ENCODE results near the gene KRTAP5-9.
"Not testable (repeated sequence)": the region's sequence is repeated elsewhere in the genome, so short reads cannot be mapped to it uniquely, and the experiment has no call there.

Gene KRTAP5-9

DNA sequence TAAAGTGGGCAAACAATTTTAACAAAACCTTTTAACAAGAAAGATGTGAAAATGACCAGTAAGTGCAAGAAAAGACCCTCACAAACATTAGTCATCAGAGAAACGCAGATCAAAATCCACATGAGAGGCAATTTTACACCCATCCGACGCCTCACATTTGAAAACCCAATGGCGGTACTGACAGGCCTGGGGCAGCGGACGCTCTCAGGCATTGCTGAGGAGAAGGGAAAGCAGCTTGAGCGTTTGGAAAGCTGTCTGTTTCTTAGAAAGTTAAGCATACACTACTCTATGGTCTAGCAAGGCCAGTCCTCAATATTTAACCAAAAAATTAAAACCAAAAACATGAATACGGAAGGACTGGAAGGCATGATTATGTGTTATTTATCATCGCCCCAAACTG is 12.4 kb upstream of the KRTAP5-9 start:
- no peak overlapping the region for H2AFZ ChIP-seq (ENCODE audit: low read depth, low read length, severe bottlenecking)

DNA sequence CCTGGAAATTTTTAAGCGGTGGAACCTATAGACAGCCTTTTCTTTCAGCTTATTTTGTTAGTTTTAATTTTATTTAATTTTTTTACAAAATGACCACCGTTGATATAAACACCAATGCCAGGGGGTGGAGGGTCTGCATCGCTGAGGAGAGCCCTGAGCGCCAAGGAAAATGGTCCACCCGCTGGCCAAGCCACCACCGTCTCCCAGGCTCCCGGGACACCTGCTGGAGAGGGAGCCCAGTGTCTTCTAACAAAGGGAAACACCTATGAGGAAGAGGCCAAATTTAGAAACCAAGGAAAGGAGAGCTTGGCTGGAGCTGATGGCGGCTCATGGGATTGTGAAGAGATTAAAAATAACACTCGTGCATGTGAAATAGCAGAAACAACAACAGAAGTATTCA is 10.7 kb upstream of the KRTAP5-9 start:
- TF ChIP-seq EZH2phosphoT487 (conservative IDR thresholded peaks at IDR 0.05; ENCODE audit: low read length), result no peak
- TF ChIP-seq, protein P1, sequence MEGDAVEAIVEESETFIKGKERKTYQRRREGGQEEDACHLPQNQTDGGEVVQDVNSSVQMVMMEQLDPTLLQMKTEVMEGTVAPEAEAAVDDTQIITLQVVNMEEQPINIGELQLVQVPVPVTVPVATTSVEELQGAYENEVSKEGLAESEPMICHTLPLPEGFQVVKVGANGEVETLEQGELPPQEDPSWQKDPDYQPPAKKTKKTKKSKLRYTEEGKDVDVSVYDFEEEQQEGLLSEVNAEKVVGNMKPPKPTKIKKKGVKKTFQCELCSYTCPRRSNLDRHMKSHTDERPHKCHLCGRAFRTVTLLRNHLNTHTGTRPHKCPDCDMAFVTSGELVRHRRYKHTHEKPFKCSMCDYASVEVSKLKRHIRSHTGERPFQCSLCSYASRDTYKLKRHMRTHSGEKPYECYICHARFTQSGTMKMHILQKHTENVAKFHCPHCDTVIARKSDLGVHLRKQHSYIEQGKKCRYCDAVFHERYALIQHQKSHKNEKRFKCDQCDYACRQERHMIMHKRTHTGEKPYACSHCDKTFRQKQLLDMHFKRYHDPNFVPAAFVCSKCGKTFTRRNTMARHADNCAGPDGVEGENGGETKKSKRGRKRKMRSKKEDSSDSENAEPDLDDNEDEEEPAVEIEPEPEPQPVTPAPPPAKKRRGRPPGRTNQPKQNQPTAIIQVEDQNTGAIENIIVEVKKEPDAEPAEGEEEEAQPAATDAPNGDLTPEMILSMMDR (IDR thresholded peaks at IDR 0.05; ENCODE audit: insufficient read depth, low read length, poor library complexity, severe bottlenecking), result no peak
- Histone ChIP-seq H3K4me2 (ENCODE audit: low read depth, low read length, poor library complexity, severe bottlenecking) (no peak overlapping the region), H3K36me3 (ENCODE audit: low read length) (no peaks in the 10 kb centered on the region), H3K4me3 (ENCODE audit: insufficient read depth, low read length, poor library complexity, severe bottlenecking) (no peak overlapping the region), H3K9me3 (ENCODE audit: insufficient read depth, low read length) (no peaks in the 10 kb centered on the region), H3K9ac (ENCODE audit: low read length) (no peak overlapping the region), H3F3A (ENCODE audit: insufficient read depth) (no peaks in the 10 kb centered on the region), H3K27ac (ENCODE audit: low read depth, low read length) (no peak overlapping the region), H4K20me1 (ENCODE audit: low read depth, low read length) (no peaks in the 10 kb centered on the region), H2AFZ (ENCODE audit: low read depth, low read length, severe bottlenecking) (no peak overlapping the region), H3K79me2 (ENCODE audit: insufficient read depth, low read length) (no peaks in the 10 kb centered on the region), H3K9me2 (replicated peaks; ENCODE audit: insufficient read depth, low read length) (no peaks in the 10 kb centered on the region), H3K27me3 (ENCODE audit: low read length) (no peaks in the 10 kb centered on the region)

More for the DNA sequence above, 12.4 kb upstream of the KRTAP5-9 start:
- Histone ChIP-seq H3K4me2 (ENCODE audit: low read depth, low read length, poor library complexity, severe bottlenecking) (no peak overlapping the region), H3K79me2 (ENCODE audit: insufficient read depth, low read length) (no peaks in the 10 kb centered on the region), H3K4me3 (ENCODE audit: insufficient read depth, low read length, poor library complexity, severe bottlenecking) (no peak overlapping the region), H3K27me3 (ENCODE audit: low read length) (no peaks in the 10 kb centered on the region), H3K9me3 (ENCODE audit: insufficient read depth, low read length) (no peaks in the 10 kb centered on the region), H3K9me2 (replicated peaks; ENCODE audit: insufficient read depth, low read length) (no peaks in the 10 kb centered on the region), H3F3A (ENCODE audit: insufficient read depth) (no peaks in the 10 kb centered on the region), H4K20me1 (ENCODE audit: low read depth, low read length) (no peaks in the 10 kb centered on the region), H3K36me3 (ENCODE audit: low read length) (no peaks in the 10 kb centered on the region), H3K27ac (ENCODE audit: low read depth, low read length) (no peak overlapping the region), H3K9ac (ENCODE audit: low read length) (no peak overlapping the region)
- TF ChIP-seq, protein P1 (IDR thresholded peaks at IDR 0.05; ENCODE audit: insufficient read depth, low read length, poor library complexity, severe bottlenecking), result no peak
- no peak for TF ChIP-seq EZH2phosphoT487 (conservative IDR thresholded peaks at IDR 0.05; ENCODE audit: low read length)

GRCh38 chr11:71537977-71538665 is 10.1 kb upstream of the KRTAP5-9 start, which contains the start of gene KRTAP5-8:
KRTAP5-8 (plus strand) TSS chr11:71538025; CDS start chr11:71538056, 31 bp downstream.
- not testable (repeated sequence) for H3K4me3 ChIP-seq (ENCODE audit: insufficient read depth, low read length, poor library complexity, severe bottlenecking); H3K27me3 ChIP-seq (ENCODE audit: low read length)

GRCh38 chr11:71538666-71538990 is 9.6 kb upstream of the KRTAP5-9 start:
- no peaks in the 10 kb centered on the region for H3K9me2 ChIP-seq (replicated peaks; ENCODE audit: insufficient read depth, low read length)
- H3K27ac ChIP-seq (ENCODE audit: low read depth, low read length), result no peak overlapping the region
- H3K4me3 ChIP-seq (ENCODE audit: insufficient read depth, low read length, poor library complexity, severe bottlenecking), result no peak overlapping the region
- H3K4me2 ChIP-seq (ENCODE audit: low read depth, low read length, poor library complexity, severe bottlenecking), result no peak overlapping the region
- H3K79me2 ChIP-seq (ENCODE audit: insufficient read depth, low read length), result no peaks in the 10 kb centered on the region
- no peak overlapping the region for H3K9ac ChIP-seq (ENCODE audit: low read length)
- TF ChIP-seq, protein P1 (IDR thresholded peaks at IDR 0.05; ENCODE audit: insufficient read depth, low read length, poor library complexity, severe bottlenecking), result no peak
- TF ChIP-seq EZH2phosphoT487 (conservative IDR thresholded peaks at IDR 0.05; ENCODE audit: low read length), result no peak
- no peaks in the 10 kb centered on the region for H3K9me3 ChIP-seq (ENCODE audit: insufficient read depth, low read length)
- H3K27me3 ChIP-seq (ENCODE audit: low read length), result no peaks in the 10 kb centered on the region
- H4K20me1 ChIP-seq (ENCODE audit: low read depth, low read length), result no peaks in the 10 kb centered on the region
- no peaks in the 10 kb centered on the region for H3K36me3 ChIP-seq (ENCODE audit: low read length)
- H2AFZ ChIP-seq (ENCODE audit: low read depth, low read length, severe bottlenecking), result no peak overlapping the region
- H3F3A ChIP-seq (ENCODE audit: insufficient read depth), result no peaks in the 10 kb centered on the region

More at GRCh38 chr11:71537977-71538665, 10.1 kb upstream of the KRTAP5-9 start, which contains the start of gene KRTAP5-8:
- not testable (repeated sequence) for H3K9me2 ChIP-seq (replicated peaks; ENCODE audit: insufficient read depth, low read length); H3K36me3 ChIP-seq (ENCODE audit: low read length); H3K9me3 ChIP-seq (ENCODE audit: insufficient read depth, low read length); H3F3A ChIP-seq (ENCODE audit: insufficient read depth); H3K4me2 ChIP-seq (ENCODE audit: low read depth, low read length, poor library complexity, severe bottlenecking); H3K27ac ChIP-seq (ENCODE audit: low read depth, low read length); H3K9ac ChIP-seq (ENCODE audit: low read length); H4K20me1 ChIP-seq (ENCODE audit: low read depth, low read length); H3K79me2 ChIP-seq (ENCODE audit: insufficient read depth, low read length); H2AFZ ChIP-seq (ENCODE audit: low read depth, low read length, severe bottlenecking)
